OCI-LY7 (cell line): ENCODE results near the gene PRPF38B. TPM values are rescaled to one million over a fixed set of nuclear protein-coding genes. Genes with fewer than 3 reads are reported as not detected.

ENCODE experiments used
- total RNA-seq, 2 experiments: library from RNA; depleted of rRNA in 1 of 2; stranded (reverse); fragments of >200 nt in 1 of 2; shearing (Covaris generic) in 1 of 2; gene quantifications; 2 replicates each; pipeline ENCODE4 v1.2.3, GENCODE V29; 2014 to 2022

PRPF38B gene
- total RNA-seq, 2 experiments from 2014 or later = 47.4 to 73.8 TPM

Other genes starting within 250 kb of the PRPF38B start
- not detected in 2 replicates for gene NBPF6, start 242.0 kb upstream of the PRPF38B start, total RNA-seq (2014; rRNA removed; shearing (Covaris generic))
- not detected in 2 replicates for gene NBPF6, start 242.0 kb upstream of the PRPF38B start, total RNA-seq (2022)
- gene EEIG2, start 132.2 kb upstream of the PRPF38B start, total RNA-seq (2014; rRNA removed; shearing (Covaris generic)) = 21.3 and 24.7 TPM in 2 replicates
- 23.1 and 27.1 TPM in 2 replicates for gene EEIG2, start 132.2 kb upstream of the PRPF38B start, total RNA-seq (2022)
- gene HENMT1, start 31.2 kb upstream of the PRPF38B start, total RNA-seq (2014; rRNA removed; shearing (Covaris generic)) = not detected in 2 replicates
- 0.35 and 0.84 TPM in 2 replicates for gene HENMT1, start 31.2 kb upstream of the PRPF38B start, total RNA-seq (2022)
- not detected in 2 replicates for gene FNDC7, start 20.6 kb downstream of the PRPF38B start, total RNA-seq (2014; rRNA removed; shearing (Covaris generic))
- gene FNDC7, start 20.6 kb downstream of the PRPF38B start, total RNA-seq (2022) = not detected in 2 replicates
- gene STXBP3, start 54.4 kb downstream of the PRPF38B start, total RNA-seq (2014; rRNA removed; shearing (Covaris generic)) = 27.7 and 28.3 TPM in 2 replicates
- 38.2 and 45.7 TPM in 2 replicates for gene STXBP3, start 54.4 kb downstream of the PRPF38B start, total RNA-seq (2022)
- gene AKNAD1, start 164.8 kb downstream of the PRPF38B start, total RNA-seq (2014; rRNA removed; shearing (Covaris generic)) = not detected in 2 replicates
- not detected in 2 replicates for gene AKNAD1, start 164.8 kb downstream of the PRPF38B start, total RNA-seq (2022)
- 41.1 and 42.4 TPM in 2 replicates for gene GPSM2, start 184.7 kb downstream of the PRPF38B start, total RNA-seq (2014; rRNA removed; shearing (Covaris generic))
- 37.9 and 42.7 TPM in 2 replicates for gene GPSM2, start 184.7 kb downstream of the PRPF38B start, total RNA-seq (2022)